ENCODE data around the gene MTRF1. TPM values are rescaled to one million over a fixed set of nuclear protein-coding genes. Genes with fewer than 3 reads are reported as not detected.

The MTRF1 gene
- total and polyA plus RNA-seq, 9 of the 15 experiments (the other 6 are each of a cell fraction or from before 2014, with no cell fraction given): 12.5 to 33.7 (median 20.1) TPM

DNA sequence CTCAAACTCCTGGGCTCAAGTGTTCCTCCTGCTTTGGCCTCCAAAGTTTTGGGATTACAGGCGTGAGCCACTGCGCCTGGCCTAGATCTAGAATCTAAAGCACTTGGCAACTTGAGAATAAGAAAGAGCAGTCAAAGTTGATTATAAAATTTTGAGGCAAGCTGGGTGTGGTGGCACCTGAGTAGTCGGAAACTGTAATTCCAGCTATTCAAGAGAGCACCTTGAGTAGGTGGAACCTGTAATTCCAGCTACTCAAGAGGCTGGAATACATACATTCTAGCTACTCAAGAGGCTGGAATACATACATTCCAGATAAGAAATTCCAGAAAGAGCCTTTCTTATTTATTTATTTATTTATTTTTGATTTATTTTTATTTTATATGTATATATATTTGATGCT, 39.4 kb upstream of the MTRF1 start (continued):
- TF ChIP-seq NR2C1 (IDR thresholded peaks at IDR 0.05): no peak
- no peak for TF ChIP-seq NR2C1 (tag; IDR thresholded peaks at IDR 0.05)
- no peak for TF ChIP-seq ZNF699 (CRISPR knock-in tag; IDR thresholded peaks at IDR 0.05; ENCODE audit: insufficient replicate concordance)
- TF ChIP-seq ADNP (tag; IDR thresholded peaks at IDR 0.05): no peak
- no peak for TF ChIP-seq KLF1 (tag; IDR thresholded peaks at IDR 0.05)
- no peak for TF ChIP-seq HDAC2 (IDR thresholded peaks at IDR 0.05)
- no peak for TF ChIP-seq SMC3 (conservative IDR thresholded peaks at IDR 0.05; ENCODE audit: insufficient read depth, low read depth, low read length)

DNA sequence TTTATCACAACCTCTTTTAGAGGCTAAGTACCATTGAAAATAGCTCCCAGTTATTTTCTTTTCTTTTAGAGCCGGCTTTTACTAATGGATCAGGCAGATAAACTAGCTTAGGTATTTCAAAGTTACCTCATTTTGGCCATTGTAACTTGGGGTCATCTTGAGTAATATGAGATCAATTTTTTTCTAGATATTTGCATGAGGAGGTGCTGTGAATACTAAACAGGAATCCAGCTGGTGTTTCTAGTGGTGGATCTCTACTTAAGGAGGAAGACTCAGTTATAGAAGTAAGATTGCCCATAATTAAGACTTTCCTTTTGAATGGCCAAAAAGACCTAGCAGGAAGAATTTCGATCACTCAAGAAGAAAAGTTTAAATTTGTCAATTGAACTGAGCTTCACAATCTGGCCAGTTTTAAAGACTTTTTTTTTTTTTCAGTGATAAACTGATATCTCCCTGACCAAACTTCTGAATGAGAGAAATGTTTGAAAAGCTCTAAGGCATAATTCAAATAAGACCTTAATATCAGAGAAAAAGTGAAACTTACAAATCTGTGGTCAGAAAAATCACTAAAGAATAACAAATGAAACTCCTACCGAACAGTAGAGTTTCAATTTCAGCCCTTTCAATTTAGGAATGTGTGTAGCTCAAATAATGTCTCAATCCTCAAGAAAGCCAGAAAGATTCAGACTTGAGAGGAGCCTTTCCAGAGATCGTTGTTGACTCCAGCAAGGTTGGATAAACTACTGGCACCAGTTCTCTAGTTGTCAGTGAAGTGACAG, 36.1 kb upstream of the MTRF1 start:
- no peak for FAIRE-seq
- no peaks in the 10 kb centered on the region for H3K9me3 ChIP-seq (replicated peaks; ENCODE audit: control insufficient read depth, insufficient read depth, low read depth, low read length)
- H3K9me1 ChIP-seq (ENCODE audit: control insufficient read depth, insufficient read depth, low read length): no peaks in the 10 kb centered on the region
- ChIA-PET POLR2A (interaction anchor here (0.6 kb wide), 1 partner anchor 72 kb away, joined by 3 read pairs; no protein-coding TSS in a partner anchor), CTCF (ENCODE audit: low intra/inter-chr PET ratio) (no interaction called here)
- WGBS (ENCODE audit: insufficient coverage, low coverage, missing lambda C conversion rate): 9% methylated on average over 4 of the region's 4 CpGs
- H3K27me3 ChIP-seq (ENCODE audit: control insufficient read depth in 2 of 2, insufficient read depth in 2 of 2, low read length in 2 of 2): no peaks in the 10 kb centered on the region
- no peak for DNase-seq (ENCODE audit: extremely low read depth in 1 of 4, low spot score in 3 of 4)
- H3K79me2 ChIP-seq (ENCODE audit: control insufficient read depth, insufficient read depth, low read length): no peaks in the 10 kb centered on the region
- TF ChIP-seq ESRRA (IDR thresholded peaks at IDR 0.05; ENCODE audit: borderline replicate concordance, low read depth) (no peak), HDAC2 (IDR thresholded peaks at IDR 0.05) (no peak), EP400 (IDR thresholded peaks at IDR 0.05) (no peak), ZNF695 (CRISPR knock-in tag; IDR thresholded peaks at IDR 0.05) (no peak)
- TF ChIP-seq, protein P1, sequence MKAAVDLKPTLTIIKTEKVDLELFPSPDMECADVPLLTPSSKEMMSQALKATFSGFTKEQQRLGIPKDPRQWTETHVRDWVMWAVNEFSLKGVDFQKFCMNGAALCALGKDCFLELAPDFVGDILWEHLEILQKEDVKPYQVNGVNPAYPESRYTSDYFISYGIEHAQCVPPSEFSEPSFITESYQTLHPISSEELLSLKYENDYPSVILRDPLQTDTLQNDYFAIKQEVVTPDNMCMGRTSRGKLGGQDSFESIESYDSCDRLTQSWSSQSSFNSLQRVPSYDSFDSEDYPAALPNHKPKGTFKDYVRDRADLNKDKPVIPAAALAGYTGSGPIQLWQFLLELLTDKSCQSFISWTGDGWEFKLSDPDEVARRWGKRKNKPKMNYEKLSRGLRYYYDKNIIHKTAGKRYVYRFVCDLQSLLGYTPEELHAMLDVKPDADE (conservative IDR thresholded peaks at IDR 0.05; ENCODE audit: control insufficient read depth, low read depth, low read length): no peak
- TF ChIP-seq, protein P2, sequence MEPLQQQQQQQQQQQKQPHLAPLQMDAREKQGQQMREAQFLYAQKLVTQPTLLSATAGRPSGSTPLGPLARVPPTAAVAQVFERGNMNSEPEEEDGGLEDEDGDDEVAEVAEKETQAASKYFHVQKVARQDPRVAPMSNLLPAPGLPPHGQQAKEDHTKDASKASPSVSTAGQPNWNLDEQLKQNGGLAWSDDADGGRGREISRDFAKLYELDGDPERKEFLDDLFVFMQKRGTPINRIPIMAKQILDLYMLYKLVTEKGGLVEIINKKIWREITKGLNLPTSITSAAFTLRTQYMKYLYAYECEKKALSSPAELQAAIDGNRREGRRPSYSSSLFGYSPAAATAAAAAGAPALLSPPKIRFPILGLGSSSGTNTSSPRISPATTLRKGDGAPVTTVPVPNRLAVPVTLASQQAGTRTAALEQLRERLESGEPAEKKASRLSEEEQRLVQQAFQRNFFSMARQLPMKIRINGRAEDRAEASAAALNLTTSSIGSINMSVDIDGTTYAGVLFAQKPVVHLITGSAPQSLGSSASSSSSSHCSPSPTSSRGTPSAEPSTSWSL (CRISPR knock-in tag; IDR thresholded peaks at IDR 0.05; ENCODE audit: borderline replicate concordance): no peak
- H3K9ac ChIP-seq (ENCODE audit: insufficient read depth in 1 of 2, low read depth in 2 of 2, low read length in 2 of 2): no peak overlapping the region
- H4K20me1 ChIP-seq (replicated peaks; ENCODE audit: control insufficient read depth, insufficient read depth, low read length): no peaks in the 10 kb centered on the region
- no peak for ATAC-seq
- no peaks in the 10 kb centered on the region for H3K36me3 ChIP-seq (ENCODE audit: control insufficient read depth, insufficient read depth, low read length)
- no peak overlapping the region for H3K4me3 ChIP-seq
- H3K4me1 ChIP-seq (replicated peaks in 1 of 2; ENCODE audit: control insufficient read depth in 2 of 2, insufficient read depth in 2 of 2, low read length in 2 of 2): no peaks in the 10 kb centered on the region
- in situ Hi-C loops (cut with MboI): no loop called here
- BruUV-seq (replicated peaks): no TSS peak
- no peak overlapping the region for H3K27ac ChIP-seq (ENCODE audit: extremely low read depth, low read depth, low read length)
- no peak overlapping the region for H3K4me2 ChIP-seq (ENCODE audit: insufficient read depth, low read length)
- intact Hi-C loops (cut with micrococcal nuclease): no loop called here
- H2AFZ ChIP-seq (ENCODE audit: low read depth, low read length): no peak overlapping the region
